HG03469 (cell line): ENCODE data around the gene C3orf22.
"Not testable (repeated sequence)": the region's sequence is repeated elsewhere in the genome, so short reads cannot be mapped to it uniquely, and the experiment has no call there.

Source experiments
- ATAC-seq: cut with Tn5 transposase; IDR thresholded peaks from one replicate; pipeline ENCODE4 v1.9.1; 2021; ENCODE audit warnings: mild to moderate bottlenecking, moderate library complexity, moderate number of reproducible peaks; ENCODE audit not compliant: unreplicated experiment

The C3orf22 gene

DNA sequence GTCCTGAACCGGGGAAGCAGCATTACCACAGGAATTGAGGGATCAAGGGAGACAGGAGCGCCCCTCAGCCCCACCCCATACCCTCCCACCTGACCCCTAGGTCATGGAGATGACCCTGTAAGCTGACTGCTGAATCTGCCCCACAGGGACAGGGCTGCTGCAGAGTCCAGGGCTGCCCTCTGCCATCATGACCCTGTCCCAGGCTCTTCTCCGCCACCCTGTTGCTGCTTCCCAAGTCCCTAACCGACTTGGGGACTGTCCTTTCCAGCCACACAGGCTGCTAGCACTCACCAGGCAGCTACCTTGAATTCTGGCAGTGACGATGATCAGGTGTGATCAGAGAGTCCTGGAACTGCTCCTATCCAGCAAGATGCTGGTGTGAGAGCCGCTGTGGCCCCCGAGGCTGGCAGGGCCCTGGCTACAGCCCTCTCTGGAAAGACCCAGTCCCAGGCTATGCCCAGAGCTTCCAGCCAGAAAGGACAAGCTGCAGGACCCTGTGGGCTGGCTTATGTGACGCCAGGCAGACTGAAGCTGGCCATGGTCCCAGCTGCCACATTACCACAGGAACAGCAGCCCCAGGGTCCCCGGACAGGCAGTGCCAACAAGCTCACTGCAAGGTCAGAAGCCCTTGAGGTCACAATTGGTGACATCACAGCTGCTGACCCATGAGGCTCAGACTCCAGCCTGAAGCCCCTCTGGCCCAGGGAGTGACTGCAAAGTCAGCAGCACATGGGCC is at the start of gene C3orf22:
Gene C3orf22 (minus strand): TSS at position 597 of the 736 bp plus-strand sequence. CDS start 5,542 bp downstream, outside the sequence.
- no peak for ATAC-seq

DNA sequence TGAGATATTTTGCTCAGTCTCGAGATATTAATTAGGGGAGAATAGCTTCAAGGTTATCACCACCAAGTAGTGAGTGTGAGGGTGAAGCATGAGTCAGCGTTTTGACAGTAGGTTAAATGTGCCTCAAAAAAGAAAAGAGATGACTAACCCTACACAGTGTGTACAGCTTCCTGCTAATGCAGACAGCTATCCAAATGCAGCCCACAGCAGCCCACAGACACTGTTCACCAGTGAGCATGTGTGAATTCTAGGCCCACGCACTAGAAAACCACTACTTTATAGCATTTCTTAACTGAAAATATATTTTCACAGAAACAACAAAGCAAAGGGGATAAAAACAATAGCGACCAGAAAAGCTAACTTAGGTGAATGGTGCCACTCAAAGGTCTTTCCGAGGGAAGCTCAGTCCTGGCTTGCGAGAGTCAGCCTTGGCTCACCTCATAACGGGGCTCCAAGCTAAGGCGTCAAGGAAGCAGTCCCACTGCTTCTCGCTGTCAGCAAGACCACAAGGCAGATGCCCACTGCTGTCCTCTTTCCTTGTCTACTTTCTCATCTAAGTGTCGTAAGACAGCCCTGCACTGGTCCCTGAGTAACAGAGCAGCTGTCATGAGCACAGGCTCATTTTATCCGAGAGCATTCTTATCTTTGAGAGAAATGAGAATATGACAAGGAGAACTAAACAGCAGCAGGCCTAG is 48.6 kb upstream of the C3orf22 start:
- ATAC-seq = no peak

DNA sequence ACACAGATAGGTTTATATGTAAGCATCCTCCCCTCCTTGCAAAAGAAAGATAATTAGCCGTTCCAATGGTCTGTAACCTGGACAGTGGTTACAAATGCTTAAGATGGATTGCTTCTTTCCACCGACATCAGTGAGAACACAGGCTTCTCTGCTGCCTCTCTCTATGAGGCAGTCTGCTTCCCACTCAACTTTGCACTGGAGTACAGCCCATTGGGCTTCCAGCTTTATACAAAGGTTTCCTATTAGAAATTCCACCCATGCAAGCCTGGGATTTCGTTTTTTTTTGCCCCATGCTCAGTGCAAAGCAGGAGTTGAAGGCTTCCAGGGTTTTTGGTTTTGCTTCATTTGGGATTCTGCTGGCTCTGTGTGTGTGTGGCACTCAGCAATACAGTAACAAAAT is 47.3 kb upstream of the C3orf22 start:
- no peak for ATAC-seq

DNA sequence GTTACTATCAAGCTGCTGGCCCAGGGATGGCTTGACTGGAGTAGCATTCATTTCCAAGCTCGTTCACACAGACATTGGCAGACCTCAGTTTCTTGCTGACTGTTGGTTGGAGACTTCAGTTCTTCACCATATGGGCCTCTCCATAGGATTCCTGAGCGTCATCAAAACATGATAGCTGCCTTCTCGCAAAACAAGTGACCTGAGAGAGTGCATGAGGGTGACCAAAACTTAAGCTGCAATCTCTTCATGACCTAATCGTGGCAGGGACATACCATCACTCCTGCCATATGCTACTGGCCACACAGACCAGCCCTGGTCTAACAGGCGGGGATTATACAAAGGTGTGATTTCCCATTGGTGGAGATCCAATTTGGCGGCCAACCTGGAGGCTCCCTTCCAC is 46.0 kb upstream of the C3orf22 start:
- no peak for ATAC-seq

GRCh38 chr3:126599101-126599500 is 40.4 kb upstream of the C3orf22 start:
- no peak for ATAC-seq

DNA sequence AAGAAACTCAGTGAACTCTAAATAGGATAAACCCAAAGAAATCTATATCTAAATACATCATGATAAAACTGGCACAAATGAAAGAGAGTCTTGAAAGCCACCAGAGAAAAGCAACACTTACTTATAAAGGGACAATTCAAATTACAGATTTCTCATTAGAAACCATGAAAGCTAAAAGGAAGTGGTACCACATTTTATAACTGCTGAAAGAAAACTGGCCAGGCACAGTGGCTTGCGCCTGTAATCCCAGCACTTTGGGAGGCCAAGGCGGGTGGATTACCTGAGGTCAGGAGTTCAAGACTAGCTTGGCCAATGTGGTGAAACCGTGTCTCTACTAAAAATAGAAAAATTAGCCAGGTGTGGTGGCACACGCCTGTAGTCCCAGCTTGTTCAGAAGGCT is 36.7 kb upstream of the C3orf22 start:
- not testable (repeated sequence) for ATAC-seq

GRCh38 chr3:126591515-126591914 is 32.8 kb upstream of the C3orf22 start:
- ATAC-seq = not testable (repeated sequence)

GRCh38 chr3:126582311-126582710 is 23.6 kb upstream of the C3orf22 start:
- no peak for ATAC-seq

- no peak for ATAC-seq
Measured at GRCh38 chr3:126581569-126581968, 22.8 kb upstream of the C3orf22 start.

DNA sequence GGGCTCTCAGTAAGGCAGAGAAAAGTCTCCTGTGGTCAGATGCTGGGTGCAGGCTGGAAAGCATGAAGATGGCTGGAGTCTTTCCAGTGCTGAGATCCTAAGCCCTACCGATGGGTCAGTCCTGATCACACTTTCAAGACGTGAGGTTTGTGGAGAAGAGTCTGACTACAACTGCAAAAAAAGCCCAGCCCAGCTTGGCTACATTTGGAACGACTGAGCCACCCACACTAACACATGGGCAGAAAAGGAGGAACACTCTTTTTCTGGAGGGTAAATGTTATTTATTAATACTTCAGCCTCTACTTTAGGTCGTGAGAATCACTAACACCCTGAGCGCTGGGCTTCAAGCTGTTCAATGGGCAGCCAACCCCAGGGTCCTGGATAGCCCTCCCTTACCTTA is 22.0 kb upstream of the C3orf22 start:
- no peak for ATAC-seq

DNA sequence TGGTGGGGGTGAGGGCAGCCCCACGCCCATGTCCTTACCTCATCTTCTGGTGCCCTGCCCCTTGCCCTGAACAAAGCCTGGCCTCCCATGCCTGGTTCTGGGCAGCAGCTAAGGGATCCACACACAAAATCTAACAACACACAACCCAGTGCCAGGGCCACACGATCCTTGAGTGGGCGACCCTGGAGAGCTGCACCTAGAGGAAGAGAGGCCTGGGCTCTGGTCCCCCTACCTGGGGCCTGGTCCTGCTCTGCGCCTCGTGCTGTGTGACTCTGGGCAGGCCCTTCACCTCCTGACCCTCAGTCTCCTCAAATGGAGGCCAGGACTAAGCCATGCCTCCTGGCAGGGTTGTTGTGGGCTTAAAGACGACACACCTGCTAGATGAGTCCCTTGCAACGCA is 20.0 kb upstream of the C3orf22 start:
- no peak for ATAC-seq

GRCh38 chr3:126577261-126577660 is 18.5 kb upstream of the C3orf22 start:
- no peak for ATAC-seq

GRCh38 chr3:126573492-126574117 is 14.9 kb upstream of the C3orf22 start:
- ATAC-seq = no peak

DNA sequence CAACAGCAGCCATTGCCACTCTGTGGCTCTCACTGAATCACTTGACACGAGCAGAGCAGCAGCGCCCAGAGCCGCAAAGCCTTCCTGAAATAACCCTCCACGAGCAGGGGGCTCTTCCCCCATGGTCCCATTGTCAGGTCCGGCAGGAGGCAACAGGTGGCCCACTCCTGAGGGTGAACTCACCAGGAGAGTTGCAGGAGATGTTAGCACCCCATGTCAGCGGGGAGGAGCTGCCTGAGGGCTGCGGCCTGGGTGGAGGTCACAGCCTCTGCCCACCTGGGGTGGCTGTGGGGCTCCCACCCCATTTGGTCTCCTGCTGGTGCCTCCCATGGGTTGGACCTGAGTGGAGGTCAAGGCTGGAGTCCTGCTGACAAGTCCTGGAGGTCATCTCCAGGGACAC is 12.3 kb upstream of the C3orf22 start:
- no peak for ATAC-seq

DNA sequence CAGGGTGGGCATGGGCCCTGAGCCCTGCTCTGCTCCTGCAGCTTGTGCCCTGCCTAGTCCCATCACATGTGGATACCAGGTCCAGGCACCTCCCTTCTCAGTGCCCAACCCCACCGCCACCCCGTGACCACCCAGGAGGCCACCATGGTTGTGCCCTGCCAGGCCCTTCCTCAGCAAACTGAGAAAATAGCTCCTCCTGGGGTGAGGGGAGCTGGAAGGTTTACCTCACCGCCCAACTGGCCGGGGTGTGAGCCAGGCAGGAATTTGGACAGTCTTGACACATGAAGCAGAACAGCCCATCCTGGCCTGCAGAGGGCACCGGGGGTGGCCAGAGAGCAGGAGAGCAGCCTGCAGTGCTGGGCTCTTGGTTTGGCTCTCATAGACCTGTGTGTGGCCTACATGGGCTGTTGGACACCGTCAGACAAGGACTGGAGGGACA is 11.4 kb upstream of the C3orf22 start:
- ATAC-seq = no peak

DNA sequence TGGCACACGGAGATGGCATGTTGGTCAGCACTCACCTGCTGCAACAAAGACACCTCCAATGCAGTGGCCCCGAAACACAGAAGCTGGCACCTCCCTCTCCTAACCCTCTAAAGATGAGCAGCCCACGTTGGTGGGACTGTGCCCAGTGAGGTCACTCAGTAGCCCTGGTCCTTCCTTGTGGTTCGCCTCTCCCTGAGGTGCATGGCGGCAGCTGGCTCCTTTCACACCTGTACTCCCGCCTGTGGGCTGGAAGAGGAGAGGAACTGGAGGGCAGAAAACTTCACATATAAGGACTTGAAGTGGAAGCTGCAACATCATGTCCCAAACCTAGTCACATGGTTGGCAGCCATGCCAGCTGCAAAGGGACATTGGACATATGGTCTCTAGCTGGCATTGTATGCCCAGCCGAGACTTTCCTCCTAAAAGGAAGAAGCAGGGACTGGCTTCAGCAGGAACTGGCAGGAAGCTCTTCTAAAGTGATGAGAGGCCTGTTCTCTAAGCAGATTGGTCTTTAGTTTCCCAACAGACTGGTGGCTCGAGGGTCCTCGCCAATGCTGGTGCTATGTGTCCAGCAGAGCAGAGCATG is 10.8 kb upstream of the C3orf22 start:
- ATAC-seq = no peak

- no peak for ATAC-seq
Measured at GRCh38 chr3:126568776-126569342, 10.1 kb upstream of the C3orf22 start.

DNA sequence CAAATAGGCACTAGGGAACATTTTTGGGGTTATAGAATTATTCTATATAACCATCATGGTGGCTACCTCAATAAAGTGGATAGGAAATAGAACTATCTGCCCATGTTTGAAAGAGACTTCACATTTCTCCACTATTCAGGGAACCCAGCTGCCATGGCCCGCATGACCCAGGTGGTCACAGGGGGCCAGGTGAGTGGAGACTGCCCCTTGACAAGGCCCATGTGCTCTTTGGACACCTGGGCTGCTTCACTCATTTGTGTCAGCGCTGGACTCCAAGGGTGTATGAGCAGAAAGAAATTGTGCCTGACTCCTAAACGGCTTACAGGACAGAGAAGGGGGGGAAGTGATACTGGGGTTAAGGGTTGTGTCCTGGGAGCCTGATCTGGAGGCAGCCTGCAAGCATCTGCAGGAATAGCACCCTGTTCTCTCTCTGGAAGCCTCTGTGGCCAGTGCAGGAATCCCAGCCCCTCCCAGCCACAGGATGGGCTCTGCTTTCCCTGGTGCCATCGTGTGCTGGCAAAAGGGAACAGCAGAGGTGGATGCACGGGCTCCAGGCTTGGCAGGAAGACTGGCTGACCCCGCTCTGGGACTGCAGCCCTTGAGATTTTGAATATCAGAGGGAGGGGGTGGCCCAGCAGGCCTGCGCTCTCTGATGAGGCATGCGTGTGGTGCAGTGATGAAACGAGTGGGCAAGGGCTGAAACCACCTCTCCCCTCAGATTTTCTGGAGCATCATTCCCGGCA is 9.1 kb upstream of the C3orf22 start:
- ATAC-seq = no peak

- ATAC-seq = no peak
Measured at GRCh38 chr3:126562737-126563276, 4.1 kb upstream of the C3orf22 start.

DNA sequence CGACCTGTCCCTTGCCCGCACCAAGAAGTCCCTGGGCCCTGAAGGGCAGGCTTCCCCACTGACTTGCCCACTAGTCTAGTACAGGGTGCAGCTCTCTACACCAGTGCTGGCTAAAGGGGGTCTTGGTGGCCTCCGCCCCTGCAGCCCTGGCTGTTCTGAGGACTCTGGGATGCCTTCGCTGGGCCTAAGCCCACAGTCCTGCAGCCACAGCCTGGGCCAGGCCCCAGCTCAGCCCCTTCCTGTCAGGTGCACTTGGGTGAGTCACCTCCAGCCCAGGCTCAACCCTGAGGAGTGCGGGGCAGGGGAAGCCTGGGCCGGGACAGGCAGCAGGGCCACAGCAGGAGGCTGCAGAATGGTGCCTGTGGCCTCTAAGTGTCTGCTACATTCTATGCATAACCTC is 971 bp downstream of the C3orf22 start:
- ATAC-seq = no peak
